ENCODE results near the gene FGD2. TPM values are rescaled to one million over a fixed set of nuclear protein-coding genes. Genes with fewer than 3 reads are reported as not detected.

Gene FGD2
- total and polyA plus RNA-seq, 2 experiments from 2014 or later = 0.13 to 0.14 TPM

DNA sequence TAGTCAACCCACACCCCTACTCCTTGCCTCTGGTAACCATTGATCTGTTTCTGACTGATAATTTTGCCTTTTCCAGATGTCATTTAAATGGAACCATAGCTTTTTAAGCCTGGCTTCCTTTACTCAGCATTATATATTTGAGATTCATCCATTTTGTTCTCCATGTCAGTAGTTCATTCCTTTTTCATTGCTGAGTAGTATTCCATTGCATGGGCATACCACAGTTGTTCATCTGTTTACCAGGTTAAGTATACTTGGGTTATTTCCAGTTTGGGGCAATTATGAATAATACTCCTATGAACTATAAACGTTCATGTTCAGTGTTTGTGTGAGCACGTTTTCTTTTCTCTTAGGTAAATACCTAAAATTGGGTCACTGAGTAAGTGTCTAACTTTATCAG, 25.1 kb downstream of the FGD2 start:
- TF ChIP-seq JUNB (IDR thresholded peaks at IDR 0.05; ENCODE audit: unreplicated experiment) = no peak
- TF ChIP-seq, protein P1, sequence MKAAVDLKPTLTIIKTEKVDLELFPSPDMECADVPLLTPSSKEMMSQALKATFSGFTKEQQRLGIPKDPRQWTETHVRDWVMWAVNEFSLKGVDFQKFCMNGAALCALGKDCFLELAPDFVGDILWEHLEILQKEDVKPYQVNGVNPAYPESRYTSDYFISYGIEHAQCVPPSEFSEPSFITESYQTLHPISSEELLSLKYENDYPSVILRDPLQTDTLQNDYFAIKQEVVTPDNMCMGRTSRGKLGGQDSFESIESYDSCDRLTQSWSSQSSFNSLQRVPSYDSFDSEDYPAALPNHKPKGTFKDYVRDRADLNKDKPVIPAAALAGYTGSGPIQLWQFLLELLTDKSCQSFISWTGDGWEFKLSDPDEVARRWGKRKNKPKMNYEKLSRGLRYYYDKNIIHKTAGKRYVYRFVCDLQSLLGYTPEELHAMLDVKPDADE (IDR thresholded peaks at IDR 0.05) = no peak
- Histone ChIP-seq H3F3A (replicated peaks; ENCODE audit: low read depth) (no peaks in the 10 kb centered on the region), H3K36me3 (ENCODE audit: insufficient read depth) (peaks cover 8% of the 10 kb centered on the region; the same call in 1 of the 2 replicates), H3K4me2 (no peak overlapping the region), H3K27me3 (ENCODE audit: insufficient read depth) (no peaks in the 10 kb centered on the region), H3K27ac (ENCODE audit: low read depth) (no peak overlapping the region), H3K9me2 (ENCODE audit: insufficient read depth) (no peaks in the 10 kb centered on the region), H4K20me1 (replicated peaks; ENCODE audit: insufficient read depth) (no peaks in the 10 kb centered on the region), H3K79me2 (replicated peaks; ENCODE audit: insufficient read depth) (no peaks in the 10 kb centered on the region), H2AFZ (no peak overlapping the region), H3K4me3 (no peak overlapping the region), H3K4me1 (ENCODE audit: insufficient read depth) (no peaks in the 10 kb centered on the region)
- Mint-ChIP-seq H3K36me3 (ENCODE audit: low read depth) (peaks cover 12% of the 10 kb centered on the region), H3K4me1 (no peaks in the 10 kb centered on the region; the same call in 2 of the 3 replicates), H3K27ac (no peak overlapping the region), H3K9me3 (peaks cover 18% of the 10 kb centered on the region), H3K27me3 (ENCODE audit: insufficient read depth, low read depth, poor library complexity) (peaks cover 16% of the 10 kb centered on the region), H3K4me3 (no peak overlapping the region)
- ATAC-seq (no peak), DNase-seq (ENCODE audit: low spot score) (no peak)

DNA sequence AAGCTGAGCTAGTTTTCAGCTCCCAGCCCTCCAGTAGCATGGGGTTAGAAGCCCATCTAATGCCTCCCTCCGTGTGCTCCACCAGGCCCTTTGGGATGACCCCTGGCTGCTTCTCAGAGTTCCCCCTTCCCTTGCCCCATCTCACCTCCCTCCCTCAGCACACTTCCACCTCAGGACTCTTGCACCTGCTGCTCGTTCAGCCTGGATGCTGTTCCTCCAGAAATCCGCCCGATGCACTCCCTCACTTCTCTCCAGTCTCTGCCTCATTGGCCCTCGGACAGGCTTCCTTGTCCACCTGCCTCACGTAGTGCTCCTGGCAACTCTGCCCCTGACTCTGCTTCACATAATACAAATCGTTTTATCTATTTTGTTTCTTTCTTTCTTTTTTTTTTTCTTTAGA, 26.8 kb downstream of the FGD2 start:
- H3K27ac Mint-ChIP-seq = no peak overlapping the region
- ATAC-seq = no peak
- no peak for DNase-seq (ENCODE audit: low spot score)
- Histone ChIP-seq H3K4me2 (no peak overlapping the region), H3K27me3 (ENCODE audit: insufficient read depth) (no peaks in the 10 kb centered on the region), H3F3A (replicated peaks; ENCODE audit: low read depth) (no peaks in the 10 kb centered on the region), H3K27ac (ENCODE audit: low read depth) (no peak overlapping the region), H3K4me1 (ENCODE audit: insufficient read depth) (no peaks in the 10 kb centered on the region), H4K20me1 (replicated peaks; ENCODE audit: insufficient read depth) (no peaks in the 10 kb centered on the region), H3K9me2 (ENCODE audit: insufficient read depth) (no peaks in the 10 kb centered on the region), H3K36me3 (ENCODE audit: insufficient read depth) (peaks cover 8% of the 10 kb centered on the region; the same call in 1 of the 2 replicates), H2AFZ (no peak overlapping the region), H3K4me3 (no peak overlapping the region), H3K79me2 (replicated peaks; ENCODE audit: insufficient read depth) (no peaks in the 10 kb centered on the region)
- peaks cover 3% of the 10 kb centered on the region; the same call in 1 of the 3 replicates for H3K4me1 Mint-ChIP-seq
- peaks cover 10% of the 10 kb centered on the region for H3K27me3 Mint-ChIP-seq (ENCODE audit: insufficient read depth, low read depth, poor library complexity)
- H3K4me3 Mint-ChIP-seq = no peak overlapping the region
- H3K36me3 Mint-ChIP-seq (ENCODE audit: low read depth) = peaks cover 12% of the 10 kb centered on the region
- H3K9me3 Mint-ChIP-seq = peaks cover 18% of the 10 kb centered on the region
- TF ChIP-seq CREB1 (CRISPR knock-in tag; IDR thresholded peaks at IDR 0.05; ENCODE audit: low read depth) = no peak
- TF ChIP-seq, protein P2, sequence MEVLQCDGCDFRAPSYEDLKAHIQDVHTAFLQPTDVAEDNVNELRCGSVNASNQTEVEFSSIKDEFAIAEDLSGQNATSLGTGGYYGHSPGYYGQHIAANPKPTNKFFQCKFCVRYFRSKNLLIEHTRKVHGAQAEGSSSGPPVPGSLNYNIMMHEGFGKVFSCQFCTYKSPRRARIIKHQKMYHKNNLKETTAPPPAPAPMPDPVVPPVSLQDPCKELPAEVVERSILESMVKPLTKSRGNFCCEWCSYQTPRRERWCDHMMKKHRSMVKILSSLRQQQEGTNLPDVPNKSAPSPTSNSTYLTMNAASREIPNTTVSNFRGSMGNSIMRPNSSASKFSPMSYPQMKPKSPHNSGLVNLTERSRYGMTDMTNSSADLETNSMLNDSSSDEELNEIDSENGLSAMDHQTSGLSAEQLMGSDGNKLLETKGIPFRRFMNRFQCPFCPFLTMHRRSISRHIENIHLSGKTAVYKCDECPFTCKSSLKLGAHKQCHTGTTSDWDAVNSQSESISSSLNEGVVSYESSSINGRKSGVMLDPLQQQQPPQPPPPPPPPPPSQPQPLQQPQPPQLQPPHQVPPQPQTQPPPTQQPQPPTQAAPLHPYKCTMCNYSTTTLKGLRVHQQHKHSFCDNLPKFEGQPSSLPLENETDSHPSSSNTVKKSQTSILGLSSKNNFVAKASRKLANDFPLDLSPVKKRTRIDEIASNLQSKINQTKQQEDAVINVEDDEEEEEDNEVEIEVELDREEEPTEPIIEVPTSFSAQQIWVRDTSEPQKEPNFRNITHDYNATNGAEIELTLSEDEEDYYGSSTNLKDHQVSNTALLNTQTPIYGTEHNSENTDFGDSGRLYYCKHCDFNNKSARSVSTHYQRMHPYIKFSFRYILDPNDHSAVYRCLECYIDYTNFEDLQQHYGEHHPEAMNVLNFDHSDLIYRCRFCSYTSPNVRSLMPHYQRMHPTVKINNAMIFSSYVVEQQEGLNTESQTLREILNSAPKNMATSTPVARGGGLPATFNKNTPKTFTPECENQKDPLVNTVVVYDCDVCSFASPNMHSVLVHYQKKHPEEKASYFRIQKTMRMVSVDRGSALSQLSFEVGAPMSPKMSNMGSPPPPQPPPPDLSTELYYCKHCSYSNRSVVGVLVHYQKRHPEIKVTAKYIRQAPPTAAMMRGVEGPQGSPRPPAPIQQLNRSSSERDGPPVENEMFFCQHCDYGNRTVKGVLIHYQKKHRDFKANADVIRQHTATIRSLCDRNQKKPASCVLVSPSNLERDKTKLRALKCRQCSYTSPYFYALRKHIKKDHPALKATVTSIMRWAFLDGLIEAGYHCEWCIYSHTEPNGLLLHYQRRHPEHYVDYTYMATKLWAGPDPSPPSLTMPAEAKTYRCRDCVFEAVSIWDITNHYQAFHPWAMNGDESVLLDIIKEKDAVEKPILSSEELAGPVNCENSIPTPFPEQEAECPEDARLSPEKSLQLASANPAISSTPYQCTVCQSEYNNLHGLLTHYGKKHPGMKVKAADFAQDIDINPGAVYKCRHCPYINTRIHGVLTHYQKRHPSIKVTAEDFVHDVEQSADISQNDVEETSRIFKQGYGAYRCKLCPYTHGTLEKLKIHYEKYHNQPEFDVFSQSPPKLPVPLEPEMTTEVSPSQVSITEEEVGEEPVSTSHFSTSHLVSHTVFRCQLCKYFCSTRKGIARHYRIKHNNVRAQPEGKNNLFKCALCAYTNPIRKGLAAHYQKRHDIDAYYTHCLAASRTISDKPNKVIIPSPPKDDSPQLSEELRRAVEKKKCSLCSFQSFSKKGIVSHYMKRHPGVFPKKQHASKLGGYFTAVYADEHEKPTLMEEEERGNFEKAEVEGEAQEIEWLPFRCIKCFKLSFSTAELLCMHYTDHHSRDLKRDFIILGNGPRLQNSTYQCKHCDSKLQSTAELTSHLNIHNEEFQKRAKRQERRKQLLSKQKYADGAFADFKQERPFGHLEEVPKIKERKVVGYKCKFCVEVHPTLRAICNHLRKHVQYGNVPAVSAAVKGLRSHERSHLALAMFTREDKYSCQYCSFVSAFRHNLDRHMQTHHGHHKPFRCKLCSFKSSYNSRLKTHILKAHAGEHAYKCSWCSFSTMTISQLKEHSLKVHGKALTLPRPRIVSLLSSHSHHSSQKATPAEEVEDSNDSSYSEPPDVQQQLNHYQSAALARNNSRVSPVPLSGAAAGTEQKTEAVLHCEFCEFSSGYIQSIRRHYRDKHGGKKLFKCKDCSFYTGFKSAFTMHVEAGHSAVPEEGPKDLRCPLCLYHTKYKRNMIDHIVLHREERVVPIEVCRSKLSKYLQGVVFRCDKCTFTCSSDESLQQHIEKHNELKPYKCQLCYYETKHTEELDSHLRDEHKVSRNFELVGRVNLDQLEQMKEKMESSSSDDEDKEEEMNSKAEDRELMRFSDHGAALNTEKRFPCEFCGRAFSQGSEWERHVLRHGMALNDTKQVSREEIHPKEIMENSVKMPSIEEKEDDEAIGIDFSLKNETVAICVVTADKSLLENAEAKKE (CRISPR knock-in tag; IDR thresholded peaks at IDR 0.05) = no peak
- no peak for TF ChIP-seq JUNB (IDR thresholded peaks at IDR 0.05; ENCODE audit: unreplicated experiment)
- TF ChIP-seq EZH2phosphoT487 (IDR thresholded peaks at IDR 0.05; ENCODE audit: unreplicated experiment) = no peak
- TF ChIP-seq NANOG (IDR thresholded peaks at IDR 0.05; ENCODE audit: borderline replicate concordance) = no peak
- TF ChIP-seq, protein P3, sequence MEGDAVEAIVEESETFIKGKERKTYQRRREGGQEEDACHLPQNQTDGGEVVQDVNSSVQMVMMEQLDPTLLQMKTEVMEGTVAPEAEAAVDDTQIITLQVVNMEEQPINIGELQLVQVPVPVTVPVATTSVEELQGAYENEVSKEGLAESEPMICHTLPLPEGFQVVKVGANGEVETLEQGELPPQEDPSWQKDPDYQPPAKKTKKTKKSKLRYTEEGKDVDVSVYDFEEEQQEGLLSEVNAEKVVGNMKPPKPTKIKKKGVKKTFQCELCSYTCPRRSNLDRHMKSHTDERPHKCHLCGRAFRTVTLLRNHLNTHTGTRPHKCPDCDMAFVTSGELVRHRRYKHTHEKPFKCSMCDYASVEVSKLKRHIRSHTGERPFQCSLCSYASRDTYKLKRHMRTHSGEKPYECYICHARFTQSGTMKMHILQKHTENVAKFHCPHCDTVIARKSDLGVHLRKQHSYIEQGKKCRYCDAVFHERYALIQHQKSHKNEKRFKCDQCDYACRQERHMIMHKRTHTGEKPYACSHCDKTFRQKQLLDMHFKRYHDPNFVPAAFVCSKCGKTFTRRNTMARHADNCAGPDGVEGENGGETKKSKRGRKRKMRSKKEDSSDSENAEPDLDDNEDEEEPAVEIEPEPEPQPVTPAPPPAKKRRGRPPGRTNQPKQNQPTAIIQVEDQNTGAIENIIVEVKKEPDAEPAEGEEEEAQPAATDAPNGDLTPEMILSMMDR (conservative IDR thresholded peaks at IDR 0.05; ENCODE audit: low read depth in 2 of 2) = no peak
- TF ChIP-seq STAT1 (IDR thresholded peaks at IDR 0.05; ENCODE audit: unreplicated experiment) = no peak
- TF ChIP-seq, protein P1 (IDR thresholded peaks at IDR 0.05) = no peak
- no peak for TF ChIP-seq ZNF331 (CRISPR knock-in tag; IDR thresholded peaks at IDR 0.05; ENCODE audit: low read depth)
- TF ChIP-seq EZH2 (IDR thresholded peaks at IDR 0.05; ENCODE audit: low read depth, unreplicated experiment) = no peak
- no peak for TF ChIP-seq POLR2AphosphoS5 (IDR thresholded peaks at IDR 0.05; ENCODE audit: low read depth)
